Myometrial cell (primary cell): ENCODE results near the gene CPSF7. TPM values are rescaled to one million over a fixed set of nuclear protein-coding genes. Genes with fewer than 3 reads are reported as not detected.

Experiments used
- total RNA-seq: library from RNA; depleted of rRNA; stranded (reverse); fragments of >200 nt; gene quantifications from 2 replicates; pipeline ENCODE4 v1.2.3, GENCODE V29; 2015

CPSF7 gene, protein sequence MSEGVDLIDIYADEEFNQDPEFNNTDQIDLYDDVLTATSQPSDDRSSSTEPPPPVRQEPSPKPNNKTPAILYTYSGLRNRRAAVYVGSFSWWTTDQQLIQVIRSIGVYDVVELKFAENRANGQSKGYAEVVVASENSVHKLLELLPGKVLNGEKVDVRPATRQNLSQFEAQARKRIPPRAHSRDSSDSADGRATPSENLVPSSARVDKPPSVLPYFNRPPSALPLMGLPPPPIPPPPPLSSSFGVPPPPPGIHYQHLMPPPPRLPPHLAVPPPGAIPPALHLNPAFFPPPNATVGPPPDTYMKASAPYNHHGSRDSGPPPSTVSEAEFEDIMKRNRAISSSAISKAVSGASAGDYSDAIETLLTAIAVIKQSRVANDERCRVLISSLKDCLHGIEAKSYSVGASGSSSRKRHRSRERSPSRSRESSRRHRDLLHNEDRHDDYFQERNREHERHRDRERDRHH
- 25.9 TPM in 2 replicates for total RNA-seq

DNA sequence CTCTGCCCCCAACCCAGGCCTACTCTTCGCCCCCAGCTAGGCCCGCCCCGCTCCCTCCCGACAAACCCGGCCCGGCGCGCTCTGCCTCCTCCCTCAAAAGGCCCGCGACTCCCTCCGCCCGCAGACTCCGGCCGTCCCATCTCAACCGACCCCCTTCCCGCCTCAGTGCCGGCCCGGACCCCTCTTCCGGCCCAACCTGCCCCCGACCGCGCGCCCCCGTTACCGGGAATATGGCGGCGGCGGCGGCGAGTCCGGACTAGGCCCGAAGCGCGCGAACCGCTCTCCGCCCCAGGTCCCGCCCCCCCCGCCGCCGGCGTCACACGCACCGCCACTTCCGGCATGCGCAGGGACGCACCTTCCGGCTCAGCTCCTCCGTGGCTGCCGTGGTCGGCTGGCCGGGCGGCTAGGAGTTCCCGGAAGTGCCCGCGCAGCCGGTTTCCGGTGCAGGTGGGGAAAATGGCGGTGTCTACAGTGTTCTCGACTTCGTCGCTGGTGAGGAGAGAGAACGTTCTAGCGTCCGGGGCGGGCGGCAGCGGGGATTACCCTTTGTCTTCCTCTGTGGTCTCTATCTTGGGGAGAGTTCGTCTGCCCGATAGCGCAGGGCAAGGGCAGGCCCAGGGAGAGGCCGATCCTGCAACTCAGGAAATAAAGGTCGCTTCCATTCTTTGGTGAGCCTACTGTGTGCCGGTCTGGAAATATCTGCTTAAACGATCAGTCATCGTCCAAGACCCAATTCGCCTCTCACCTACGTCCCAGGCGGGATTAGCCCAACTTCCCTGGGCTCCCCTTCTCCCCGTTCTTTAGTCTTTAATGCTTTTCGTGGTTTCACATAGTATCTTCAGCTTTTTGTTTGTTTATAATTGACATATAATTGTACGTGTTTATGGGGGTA lies at the start of gene CPSF7, which contains the start of gene SDHAF2:
TSS of gene CPSF7 (minus strand) at position 285 of the 892 bp plus-strand sequence. CDS start 740 bp downstream, outside the sequence.
TSS of gene SDHAF2 (plus strand) at position 434 of the 892 bp plus-strand sequence. CDS start at position 457, 23 bp downstream.

DNA sequence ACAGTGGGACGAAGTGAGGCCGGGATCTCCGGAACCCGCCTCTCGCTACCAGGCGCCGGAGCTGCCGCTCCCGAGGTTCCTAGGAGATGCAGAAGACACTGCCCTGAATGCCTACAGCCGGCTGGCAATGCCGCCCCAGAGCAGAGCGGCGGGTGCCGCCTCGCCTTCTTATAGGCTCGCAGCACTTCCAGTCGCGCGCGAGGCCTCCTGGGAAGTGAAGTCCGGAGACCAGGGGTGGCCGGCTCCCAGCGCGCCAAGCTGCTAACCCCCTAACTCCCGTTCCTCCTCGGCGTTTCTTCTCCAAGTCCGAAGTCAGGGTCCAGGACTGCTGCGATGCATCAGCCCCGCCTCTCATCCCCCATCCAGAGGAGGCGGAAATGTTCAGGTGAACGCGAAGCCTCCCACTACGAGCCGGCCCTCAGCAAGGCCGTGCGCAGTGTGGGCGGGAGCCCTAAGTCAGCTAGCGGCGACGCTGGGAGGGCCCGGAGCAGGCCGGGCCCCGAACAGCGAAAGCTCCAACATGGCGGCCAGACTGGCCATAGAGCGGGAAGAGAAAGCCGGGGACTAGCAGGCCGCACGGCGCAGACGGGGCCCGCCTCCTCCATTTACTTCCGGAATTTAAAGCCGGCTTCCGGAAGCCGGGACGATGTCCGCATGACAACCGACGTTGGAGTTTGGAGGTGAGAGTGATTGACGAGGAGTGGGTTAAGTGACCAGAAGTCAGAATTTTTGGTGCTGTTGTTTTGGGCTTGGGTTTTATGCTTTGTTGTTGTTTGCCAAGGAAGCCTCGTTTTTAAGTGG lies 67.8 kb downstream of the CPSF7 start, which contains the start of the genes CYB561A3 and TMEM138:
TSS of gene CYB561A3 (minus strand) at position 142 of the 801 bp plus-strand sequence. CDS start 5,169 bp downstream, outside the sequence.
TSS of gene TMEM138 (plus strand) at position 634 of the 801 bp plus-strand sequence. CDS start 2,017 bp downstream, outside the sequence.

Other genes starting within 250 kb of the CPSF7 start
- gene PGA3, start 226.5 kb downstream of the CPSF7 start, total RNA-seq = not detected in 2 replicates
- not detected in 2 replicates for gene PGA4, start 207.6 kb downstream of the CPSF7 start, total RNA-seq
- gene PGA5, start 188.8 kb downstream of the CPSF7 start, total RNA-seq = not detected in 2 replicates
- gene VWCE, start 134.7 kb downstream of the CPSF7 start, total RNA-seq = 0.58 TPM in 1 of 2 replicates, not detected in the other
- gene DDB1, start 96.9 kb downstream of the CPSF7 start, total RNA-seq = 294 and 314 TPM in 2 replicates
- 28.0 and 35.2 TPM in 2 replicates for gene TKFC, start 96.7 kb downstream of the CPSF7 start, total RNA-seq
- gene CYB561A3, start 68.1 kb downstream of the CPSF7 start, total RNA-seq = 119 and 153 TPM in 2 replicates
- 27.5 and 43.5 TPM in 2 replicates for gene TMEM138, start 67.6 kb downstream of the CPSF7 start, total RNA-seq
- gene TMEM216, start 37.4 kb downstream of the CPSF7 start, total RNA-seq = 19.0 and 24.3 TPM in 2 replicates
- 42.9 and 70.9 TPM in 2 replicates for gene SDHAF2, start 149 bp upstream of the CPSF7 start, total RNA-seq
- gene LRRC10B, start 78.8 kb upstream of the CPSF7 start, total RNA-seq = not detected in 2 replicates
- gene SYT7, start 151.1 kb upstream of the CPSF7 start, total RNA-seq = 1.6 and 1.7 TPM in 2 replicates